LNCAP (cell line): ENCODE measurements around the gene YTHDF1.

ENCODE experiments used
- CTCF ChIP-seq: fragments of 450-650 bp; IDR thresholded peaks from 2 replicates; pipeline ENCODE4 v1.5.1; 2017; ENCODE audit warnings: mild to moderate bottlenecking

YTHDF1 gene

GRCh38 chr20:63196768-63197470, 19.0 kb downstream of the YTHDF1 start:
- TF ChIP-seq CTCF, result no peak

GRCh38 chr20:63194797-63195173, 21.1 kb downstream of the YTHDF1 start:
- TF ChIP-seq CTCF, result no peak

- no peak for TF ChIP-seq CTCF
Observed at GRCh38 chr20:63194007-63194796, 21.7 kb downstream of the YTHDF1 start.

- no peak for TF ChIP-seq CTCF
Observed at GRCh38 chr20:63192721-63193120, 23.2 kb downstream of the YTHDF1 start.

- no peak for TF ChIP-seq CTCF
Observed at GRCh38 chr20:63191400-63191799, 24.5 kb downstream of the YTHDF1 start.

- TF ChIP-seq CTCF, result no peak
Observed at GRCh38 chr20:63190828-63191227, 25.1 kb downstream of the YTHDF1 start.

GRCh38 chr20:63189846-63190559, 25.9 kb downstream of the YTHDF1 start:
- TF ChIP-seq CTCF, result no peak
